ENCODE measurements around the gene FAM237A.

FAM237A gene

DNA sequence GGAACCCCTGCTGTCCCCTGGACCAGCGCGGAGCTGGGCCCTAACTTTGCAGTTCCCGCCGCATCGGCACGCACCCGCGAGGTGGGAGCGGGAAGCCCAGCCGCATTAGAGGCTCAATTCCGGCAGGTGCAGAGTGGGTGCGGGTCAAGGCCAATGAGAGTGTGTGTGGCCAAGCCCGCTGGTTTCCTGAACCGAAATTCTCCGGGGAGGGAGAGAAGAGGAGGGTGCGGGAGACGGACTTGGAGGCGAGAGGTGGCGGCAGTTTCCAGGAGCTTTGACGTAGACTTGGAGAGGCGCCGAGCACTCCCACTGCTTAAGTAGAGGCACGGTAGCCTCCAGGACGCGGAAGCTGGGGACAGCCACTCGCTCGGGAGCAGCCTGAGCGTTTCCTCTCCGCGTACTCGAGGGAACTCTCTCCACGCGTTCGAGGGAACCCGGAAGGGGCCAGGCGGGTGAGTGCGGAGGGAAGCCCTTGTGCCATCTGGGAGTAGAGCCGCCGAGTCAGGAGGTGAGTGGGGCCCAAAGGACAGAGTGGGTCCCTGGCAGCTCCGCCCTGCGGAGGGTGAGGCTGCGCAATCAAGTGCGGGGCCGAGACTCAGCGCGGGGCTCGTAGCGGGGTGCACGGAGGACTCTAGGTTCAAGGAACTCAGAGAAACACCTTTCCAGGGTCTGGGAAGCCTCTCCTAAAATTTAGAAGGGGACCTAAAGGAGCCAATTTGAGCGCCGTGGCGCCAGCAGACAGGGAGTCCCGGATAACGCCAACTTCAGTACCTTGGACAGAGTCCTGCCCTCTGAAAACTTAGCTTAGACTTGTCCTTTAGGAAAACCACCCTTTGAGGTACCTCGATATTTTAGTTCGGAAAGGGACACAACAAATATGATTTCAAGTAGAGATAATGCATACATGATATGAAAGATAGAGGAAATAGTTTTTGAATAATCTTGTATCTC is at the start of gene FAM237A:
Gene FAM237A, plus strand, starts transcription at position 413 of the 951 bp plus-strand sequence. CDS start 1,750 bp downstream, outside the sequence.
- no peak for DNase-seq (ENCODE audit: low read depth in 2 of 2)

DNA sequence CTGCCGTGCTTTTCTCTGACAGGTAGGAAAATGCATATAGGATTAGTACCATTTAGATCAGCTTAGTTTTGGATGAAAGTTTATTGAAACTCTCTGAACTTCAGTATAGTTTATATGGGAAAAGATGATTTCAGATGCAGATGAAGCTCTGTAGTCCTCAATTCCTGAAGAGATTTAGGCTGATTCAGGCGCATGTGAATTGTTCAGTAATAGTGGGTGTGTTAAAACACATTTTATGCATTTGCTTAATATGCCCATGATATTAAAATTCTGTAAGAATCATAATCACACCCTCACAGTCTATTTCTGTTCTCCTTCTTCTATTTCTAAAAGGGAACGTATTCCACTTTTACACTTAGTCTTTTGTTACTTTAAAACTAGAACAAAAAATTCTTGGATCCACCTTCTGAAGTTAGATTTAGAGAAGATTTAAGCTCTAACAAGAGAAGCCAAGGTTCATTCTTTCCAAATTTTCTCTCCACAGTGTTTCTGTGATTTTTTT is 44.5 kb upstream of the FAM237A start:
- no peak for DNase-seq (ENCODE audit: low read depth in 2 of 2)

DNA sequence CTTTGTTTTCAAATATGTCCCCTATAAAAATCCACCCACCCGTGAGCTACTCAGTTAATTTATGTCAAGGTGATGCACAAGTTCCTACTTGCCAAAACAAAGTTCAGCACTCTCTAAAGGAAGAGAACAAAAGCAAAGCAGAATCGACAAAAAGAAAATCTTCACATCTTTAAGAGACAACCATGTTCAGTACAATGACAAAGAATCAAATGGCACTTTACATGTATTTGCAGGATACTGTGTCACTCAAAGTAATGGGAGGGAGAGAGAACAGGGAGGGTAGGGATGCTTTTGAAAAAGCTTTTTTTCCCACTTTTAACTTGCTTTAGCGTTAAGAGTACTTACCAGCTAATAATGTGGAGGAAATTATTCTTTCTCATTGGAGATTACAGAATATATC is 39.0 kb upstream of the FAM237A start:
- DNase-seq (ENCODE audit: low read depth in 2 of 2), result no peak

DNA sequence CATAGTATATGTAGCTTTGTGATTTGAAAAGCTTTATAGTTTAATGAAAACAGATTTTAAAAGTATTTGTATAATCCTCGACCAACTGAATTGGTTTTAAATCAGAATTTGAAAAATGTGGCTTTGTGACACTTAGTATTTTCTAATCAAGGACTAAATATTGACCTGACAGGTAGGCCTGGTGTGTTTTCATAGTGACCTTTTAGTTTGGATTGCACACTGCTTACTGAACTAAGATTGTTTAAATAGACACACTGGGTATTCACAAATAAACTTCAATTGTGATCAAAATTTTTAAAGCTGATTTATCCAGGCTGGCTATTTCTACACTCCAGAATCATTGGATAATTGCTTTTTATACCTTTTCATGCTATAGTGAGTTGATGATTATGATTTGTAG is 31.8 kb upstream of the FAM237A start:
- no peak for DNase-seq (ENCODE audit: low read depth in 2 of 2)

DNA sequence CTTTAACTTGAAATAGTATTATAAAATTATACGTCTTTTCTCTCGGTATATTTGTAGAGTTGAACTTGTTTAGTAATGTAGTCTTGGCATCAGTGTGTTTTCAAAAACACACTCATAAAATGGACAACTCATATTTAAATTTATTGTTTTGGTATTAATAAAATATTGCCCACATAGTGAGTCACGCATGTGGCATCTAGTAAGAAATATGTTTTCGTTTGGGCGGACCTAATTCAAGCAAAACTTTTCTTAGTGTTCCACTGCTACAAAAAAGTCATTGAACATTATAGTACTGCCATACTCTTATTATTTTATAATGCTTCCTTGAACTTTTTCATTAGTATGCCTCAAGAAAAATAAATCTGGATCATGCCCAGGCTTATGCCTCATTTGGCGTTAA is 31.1 kb upstream of the FAM237A start:
- DNase-seq (ENCODE audit: low read depth in 2 of 2), result no peak

DNA sequence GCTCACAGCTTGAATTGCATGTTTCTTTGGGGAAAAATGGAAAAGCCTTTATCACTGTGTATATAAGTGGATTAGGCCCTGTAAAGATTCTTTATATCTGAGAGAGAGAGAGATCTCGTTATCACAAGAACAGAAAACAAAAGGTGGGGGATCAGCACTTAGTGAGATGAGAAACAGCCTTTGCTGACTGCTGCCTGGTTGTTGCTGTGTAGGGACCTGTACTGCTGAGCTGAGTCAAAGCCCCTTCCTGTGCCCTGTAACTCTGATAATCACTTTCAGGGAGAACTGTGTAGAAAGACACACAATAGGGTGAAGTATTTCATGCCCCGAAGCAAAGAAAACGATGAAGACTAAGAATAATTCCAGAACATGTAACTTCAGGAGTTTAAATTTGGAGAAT is 30.6 kb upstream of the FAM237A start:
- DNase-seq (ENCODE audit: low read depth in 2 of 2), result no peak

DNA sequence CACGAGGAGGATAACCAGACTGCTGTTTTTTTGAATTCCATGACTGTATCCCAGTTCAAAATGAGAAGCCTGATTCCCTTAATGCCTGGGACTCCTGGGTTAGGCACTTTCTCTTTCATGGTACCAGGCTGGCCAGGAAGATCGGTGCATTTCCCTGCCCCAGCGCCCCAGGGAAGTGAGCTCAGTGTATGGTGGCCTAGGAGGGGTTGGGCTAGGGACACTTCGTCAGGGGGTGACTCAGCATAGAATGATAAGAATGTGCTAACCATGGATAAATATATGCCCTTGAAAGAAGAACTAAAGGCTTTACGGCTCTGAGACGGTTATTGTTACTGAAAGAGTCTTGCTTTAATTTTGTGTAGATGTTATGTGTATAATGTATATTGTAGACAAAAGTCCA is 27.5 kb upstream of the FAM237A start:
- DNase-seq (ENCODE audit: low read depth in 2 of 2), result no peak

DNA sequence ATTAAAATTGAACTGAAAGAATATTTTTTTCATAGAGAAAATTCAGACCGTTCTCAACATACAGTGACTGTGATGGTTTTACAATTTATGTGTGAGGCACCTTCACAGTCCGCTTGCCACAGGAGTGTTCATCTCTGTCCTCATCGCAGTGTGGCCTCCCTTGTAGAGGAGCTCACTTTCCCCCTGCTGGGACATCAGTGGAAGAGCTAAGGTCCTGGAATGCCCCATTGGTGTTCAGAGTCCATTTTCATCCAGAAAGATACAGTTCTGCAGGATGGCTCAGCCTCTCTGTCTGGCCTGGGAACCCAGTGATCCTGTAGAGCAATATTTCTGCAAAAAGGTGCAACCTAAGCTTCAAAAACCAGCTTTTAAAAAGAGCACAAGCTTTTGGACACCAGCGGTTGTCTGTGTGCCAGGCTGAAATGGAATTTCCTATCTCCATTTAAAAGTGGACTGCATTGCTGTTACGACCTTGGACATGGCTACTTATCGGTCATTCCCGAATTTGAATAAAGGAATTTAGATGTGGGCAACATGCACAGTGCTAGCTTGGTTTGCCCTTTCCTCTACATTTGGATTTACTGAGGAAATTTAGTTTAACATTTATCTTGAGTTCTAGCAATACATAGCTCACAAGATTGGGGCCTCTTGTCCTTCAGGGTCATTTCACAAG is 26.7 kb upstream of the FAM237A start:
- no peak for DNase-seq (ENCODE audit: low read depth in 2 of 2)

DNA sequence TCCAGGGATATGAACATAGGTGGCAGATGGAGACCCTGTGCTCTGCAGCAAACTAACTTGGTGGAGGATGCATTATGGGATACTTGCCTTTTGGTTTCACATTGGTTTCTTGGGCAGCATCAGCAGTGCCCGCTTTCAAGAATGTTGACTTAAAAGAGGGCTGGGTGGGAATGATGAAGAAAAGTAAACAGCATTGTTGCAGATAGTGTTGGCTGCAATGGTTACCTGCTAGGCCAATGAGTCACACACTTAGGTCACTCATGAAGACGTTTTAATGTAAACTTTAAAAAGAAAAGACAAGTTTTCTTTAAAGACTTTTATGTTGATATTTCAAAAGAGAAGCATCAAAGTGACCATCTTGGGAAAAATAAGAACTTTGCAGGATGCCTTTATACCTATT is 26.1 kb upstream of the FAM237A start:
- no peak for DNase-seq (ENCODE audit: low read depth in 2 of 2)

DNA sequence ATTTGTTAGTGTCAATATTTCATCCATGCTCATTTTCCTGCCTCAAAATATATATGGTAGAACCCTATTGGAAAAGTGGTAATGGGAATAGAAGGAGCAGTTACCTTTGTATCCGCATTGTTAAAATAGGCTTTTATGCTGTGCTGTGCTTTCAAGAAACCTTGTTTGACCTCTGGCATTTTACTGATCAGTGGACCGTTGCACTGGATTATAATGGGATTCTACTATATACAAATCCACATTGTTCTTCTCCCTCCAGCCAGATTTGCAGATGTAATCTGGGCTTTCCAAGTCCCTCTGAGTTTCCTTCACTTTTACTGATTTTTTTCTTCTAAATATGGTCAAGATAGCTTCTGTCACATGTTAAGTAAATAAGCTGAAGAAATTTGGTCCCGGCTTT is 23.3 kb upstream of the FAM237A start:
- no peak for DNase-seq (ENCODE audit: low read depth in 2 of 2)

DNA sequence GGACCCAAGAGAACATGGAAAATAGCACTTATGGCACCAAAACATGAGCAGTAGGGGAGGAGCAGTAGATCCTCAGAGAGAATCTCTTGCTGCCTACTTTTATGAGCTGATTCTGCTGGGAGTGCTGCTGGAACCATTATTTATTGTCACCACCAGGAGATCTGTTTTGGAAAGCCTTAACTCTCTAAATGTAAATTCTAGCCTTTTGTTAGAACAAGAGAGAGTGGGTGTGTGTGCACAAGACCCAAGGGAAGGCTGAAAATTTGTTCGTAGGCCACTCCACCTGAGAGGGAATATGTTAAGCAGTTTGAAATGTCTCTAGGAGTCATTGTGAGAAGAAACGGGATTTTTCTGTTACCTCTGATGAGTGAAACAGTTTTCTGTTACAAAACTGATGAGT is 16.2 kb upstream of the FAM237A start:
- no peak for DNase-seq (ENCODE audit: low read depth in 2 of 2)

DNA sequence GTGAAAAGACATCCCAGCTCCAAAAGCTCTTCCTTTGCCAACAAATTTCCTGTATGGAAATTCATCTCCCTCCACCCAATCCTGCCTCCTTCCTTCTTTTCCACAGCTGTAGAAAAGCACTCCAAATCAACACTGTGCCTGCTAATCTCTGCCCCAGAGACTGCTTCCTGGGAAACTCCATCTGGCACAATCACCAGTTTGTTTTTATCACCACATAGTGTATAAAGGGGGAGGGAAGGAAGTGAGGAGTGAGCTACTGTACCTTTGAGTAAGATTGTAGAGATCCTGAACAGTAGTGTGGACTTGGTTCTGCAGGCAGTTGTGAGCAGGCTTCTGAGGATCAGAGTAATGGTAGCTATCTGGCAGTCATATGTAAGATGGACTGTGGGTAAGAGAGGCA is 14.7 kb upstream of the FAM237A start:
- no peak for DNase-seq (ENCODE audit: low read depth in 2 of 2)

DNA sequence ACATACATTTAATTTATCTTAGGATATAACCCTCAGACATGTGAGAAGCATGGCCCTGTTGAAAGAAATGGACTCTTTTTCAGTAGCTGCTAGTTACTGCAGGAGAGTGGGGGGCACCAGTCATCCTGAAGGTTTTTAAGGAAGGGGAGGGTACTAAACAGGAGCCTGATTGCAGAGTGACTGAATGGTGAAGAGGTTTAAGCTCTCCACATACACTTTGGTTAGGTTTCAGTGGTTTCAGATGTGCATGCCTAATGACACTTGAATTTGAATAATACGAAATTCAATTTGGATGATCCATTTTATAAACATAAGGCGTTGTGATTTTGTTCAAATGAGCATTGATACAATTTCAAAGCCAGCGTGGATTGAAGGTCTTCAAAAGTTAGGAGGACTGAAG is 10.9 kb upstream of the FAM237A start:
- no peak for DNase-seq (ENCODE audit: low read depth in 2 of 2)

DNA sequence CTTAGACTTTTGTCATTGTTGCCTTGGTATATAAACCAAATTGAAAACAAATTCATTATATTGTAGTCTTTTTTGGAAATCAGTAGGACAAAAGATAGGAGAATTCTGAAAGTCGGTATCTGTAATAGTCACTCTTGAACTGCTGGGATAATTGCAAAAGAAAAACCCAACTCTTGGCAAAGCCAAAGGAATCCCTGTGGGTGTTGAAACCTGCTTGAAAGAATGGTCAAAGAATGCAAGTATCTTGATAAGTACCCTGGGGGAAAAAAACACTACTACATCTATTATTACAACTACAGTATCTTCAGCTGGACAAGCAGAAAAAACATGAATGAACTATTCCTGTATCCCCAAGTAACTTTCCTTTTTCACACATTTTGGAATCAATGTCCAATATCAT is 7.3 kb upstream of the FAM237A start:
- no peak for DNase-seq (ENCODE audit: low read depth in 2 of 2)

DNA sequence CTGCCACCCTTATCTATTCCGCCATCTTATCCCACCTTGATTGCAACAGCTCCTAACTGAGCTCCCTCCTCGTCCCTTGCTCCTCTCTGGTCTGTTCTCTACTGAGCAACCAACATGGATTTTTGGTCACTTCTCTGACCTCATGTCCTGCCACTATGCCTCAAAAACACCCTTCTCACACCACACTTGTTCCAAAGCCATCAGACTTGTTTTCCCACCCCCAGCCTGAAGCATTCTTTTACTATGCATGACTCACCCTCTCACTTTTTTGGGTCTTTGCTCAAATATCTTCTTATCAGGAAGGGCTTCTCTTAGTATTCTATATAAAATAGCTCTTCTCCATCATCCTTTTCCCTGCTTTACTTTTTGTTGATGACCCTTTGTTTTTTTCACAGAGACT is 2.7 kb upstream of the FAM237A start:
- DNase-seq (ENCODE audit: low read depth in 2 of 2), result no peak

DNA sequence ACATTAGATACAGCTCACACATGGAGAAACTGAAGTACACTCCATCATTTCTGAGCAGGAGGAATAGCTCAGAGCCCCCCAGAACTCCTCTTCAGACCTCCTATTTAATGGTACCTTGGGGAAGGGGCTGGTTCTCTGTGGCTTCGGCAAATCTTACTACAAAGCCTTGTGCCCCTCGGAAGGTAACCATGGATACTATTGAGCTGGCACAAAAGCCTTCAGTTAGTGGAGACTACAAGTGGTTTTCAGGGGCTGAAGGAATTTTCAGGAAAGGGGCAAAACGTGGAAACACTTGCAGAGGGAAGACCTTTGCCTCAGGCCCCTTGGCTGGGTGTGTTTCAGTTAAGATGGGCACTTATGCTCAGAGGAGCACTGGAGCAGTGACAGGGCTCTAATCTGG is 1.1 kb upstream of the FAM237A start:
- no peak for DNase-seq (ENCODE audit: low read depth in 2 of 2)

DNA sequence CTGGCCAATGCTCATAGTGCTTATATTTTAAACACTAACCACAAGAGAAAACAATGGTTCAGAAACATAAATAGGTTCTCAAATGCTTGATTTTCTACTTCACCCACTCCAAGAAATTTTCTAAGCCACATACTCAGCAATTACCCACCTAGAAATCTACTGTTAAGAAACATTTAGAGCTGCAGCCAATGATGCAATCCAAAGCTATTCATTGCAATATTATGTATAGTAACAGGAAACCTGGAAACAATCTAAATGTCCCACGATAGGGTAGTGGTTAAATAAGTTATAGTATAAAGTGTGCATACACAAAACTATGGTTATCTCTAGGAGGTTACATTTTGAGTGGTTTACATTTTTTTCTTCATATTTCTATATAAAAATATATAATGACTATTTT is 5.7 kb downstream of the FAM237A start:
- DNase-seq (ENCODE audit: low read depth in 2 of 2), result no peak

DNA sequence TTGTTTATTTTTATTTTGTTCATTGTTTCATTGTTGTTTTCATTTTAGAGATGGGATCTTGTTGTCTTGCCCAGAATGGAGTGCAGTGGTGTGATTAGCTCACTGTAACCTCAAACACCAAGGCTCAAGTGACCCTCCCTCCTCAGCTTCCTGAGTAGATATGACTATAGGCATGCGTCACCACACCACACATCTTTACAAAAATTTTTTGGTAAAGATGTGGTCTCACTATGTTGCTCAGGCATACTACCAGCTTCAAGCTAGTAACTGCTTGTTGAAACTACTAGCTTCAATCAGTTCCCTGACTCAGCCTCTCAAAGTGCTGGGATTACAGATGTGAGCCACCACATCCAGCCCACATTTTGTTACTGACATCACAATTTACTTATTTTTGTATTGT is 14.8 kb downstream of the FAM237A start:
- DNase-seq (ENCODE audit: low read depth in 2 of 2), result no peak

DNA sequence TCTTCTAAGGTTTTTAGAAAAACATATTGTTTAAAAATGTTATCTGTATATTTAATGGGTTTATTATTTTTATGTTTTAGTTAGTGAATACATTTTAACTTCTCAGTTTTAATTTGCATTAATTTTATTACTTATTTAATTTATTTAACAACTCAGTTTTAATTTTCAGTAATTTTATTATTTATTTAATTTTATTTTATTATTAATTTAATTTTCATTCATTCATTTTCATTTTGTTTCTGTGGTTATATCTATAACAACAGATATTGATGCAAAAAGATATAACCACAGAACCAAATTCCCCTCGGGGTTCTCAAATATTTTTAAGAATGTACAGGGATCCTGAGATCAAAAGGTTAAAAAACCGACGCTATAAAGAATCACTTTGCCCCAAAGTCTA is 23.0 kb downstream of the FAM237A start:
- DNase-seq (ENCODE audit: low read depth in 2 of 2), result no peak

DNA sequence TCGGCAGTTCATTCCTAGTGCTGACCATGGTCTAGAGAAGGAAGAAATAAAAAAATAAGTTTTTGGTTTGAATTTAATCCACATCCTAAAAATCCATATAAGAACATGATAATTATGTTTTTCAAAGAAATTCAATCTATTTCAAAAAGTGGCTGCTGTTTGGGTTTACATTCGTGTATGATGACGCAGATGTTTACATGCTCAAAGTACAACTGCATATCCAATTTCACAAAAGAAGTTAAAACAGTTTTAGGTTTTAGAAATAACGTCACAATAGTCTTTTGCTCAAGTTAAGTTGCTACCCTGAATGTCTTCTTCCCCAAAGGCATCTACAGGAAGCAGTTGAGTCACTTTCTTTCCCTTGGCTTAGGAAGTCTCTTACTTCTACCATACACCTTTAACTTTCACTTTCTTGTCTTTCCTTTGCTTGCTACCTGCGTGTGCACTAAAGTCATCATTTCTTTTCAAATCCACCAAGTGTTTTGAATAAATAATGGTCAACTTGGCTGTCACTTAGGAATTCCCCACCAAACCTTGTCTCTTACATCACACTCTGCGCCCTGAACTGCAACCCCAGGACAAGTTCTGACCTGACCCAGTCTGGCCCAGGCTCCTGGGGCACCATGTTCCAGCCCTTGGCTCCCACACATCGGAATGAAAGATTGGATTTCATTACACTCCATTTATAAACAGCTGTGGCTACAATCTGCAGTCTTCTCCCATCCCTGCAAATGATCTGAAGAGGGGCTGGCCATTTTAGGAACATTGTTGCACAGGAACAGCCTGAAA is 28.4 kb downstream of the FAM237A start:
- DNase-seq (ENCODE audit: low read depth in 2 of 2), result no peak

DNA sequence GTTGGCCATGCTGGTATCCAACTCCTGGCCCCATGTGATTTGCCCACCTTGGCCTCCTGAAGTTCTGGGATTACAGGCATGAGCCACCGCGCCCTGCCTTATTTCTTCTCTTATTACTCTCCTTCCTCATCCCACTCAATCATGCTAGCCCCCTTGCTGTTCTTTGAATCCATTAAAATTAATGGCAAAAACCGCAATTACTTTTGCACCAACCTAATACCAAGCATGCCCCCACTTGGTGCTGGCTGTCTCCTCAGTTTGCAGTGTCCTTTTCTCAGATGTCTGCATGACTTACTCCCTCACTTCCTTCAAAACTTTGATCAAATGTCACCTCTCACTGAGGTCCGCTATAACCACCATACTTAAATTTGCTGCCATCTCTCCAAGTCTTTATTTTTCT is 41.3 kb downstream of the FAM237A start:
- no peak for DNase-seq (ENCODE audit: low read depth in 2 of 2)

DNA sequence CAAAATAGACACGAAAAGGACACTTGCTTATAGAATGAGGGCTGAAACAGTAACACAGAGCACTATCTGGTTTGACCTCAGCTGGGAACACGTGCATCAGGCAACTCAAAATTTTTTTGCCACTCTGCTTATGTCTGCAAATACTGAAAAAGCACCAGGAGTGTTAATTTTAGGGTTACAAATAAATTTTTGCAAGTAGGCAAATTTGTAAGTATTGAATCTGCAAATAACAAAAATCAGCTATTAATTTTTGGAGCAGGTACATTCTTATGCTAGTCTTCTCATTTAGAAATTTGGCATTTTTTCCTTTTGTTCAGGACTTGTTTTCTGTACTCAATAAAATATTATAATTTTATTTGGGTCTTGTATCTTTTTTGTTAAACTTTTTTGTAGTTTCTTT is 46.2 kb downstream of the FAM237A start:
- DNase-seq (ENCODE audit: low read depth in 2 of 2), result no peak
